Neural cell (in vitro differentiated cells): ENCODE measurements around the gene CLEC20A.

ENCODE experiments used
- EP300 ChIP-seq: fragments of 450-650 bp; conservative IDR thresholded peaks from 2 replicates; pipeline ENCODE4 v1.6.1; 2014; ENCODE audit warnings: antibody characterized with exemption, mild to moderate bottlenecking, moderate library complexity; ENCODE audit not compliant: poor library complexity, severe bottlenecking
- EZH2 ChIP-seq: fragments of 200-600, 300-800 bp; shearing (Covaris generic), sonication (generic); IDR thresholded peaks from 2 replicates; pipeline ENCODE4 v1.6.1; 2014; ENCODE audit warnings: antibody characterized with exemption, low read length, borderline replicate concordance, mild to moderate bottlenecking; ENCODE audit not compliant: insufficient read depth, poor library complexity, severe bottlenecking
- MXI1 ChIP-seq: fragments of 450-650 bp; conservative IDR thresholded peaks from 2 replicates; pipeline ENCODE4 v1.6.1; 2014; ENCODE audit warnings: antibody characterized with exemption, mild to moderate bottlenecking; ENCODE audit not compliant: poor library complexity, severe bottlenecking
- POLR2AphosphoS5 ChIP-seq: IDR thresholded peaks from 2 replicates; pipeline ENCODE4 v1.6.1; 2012
- RAD21 ChIP-seq: fragments of 450-650 bp; conservative IDR thresholded peaks from 2 replicates; pipeline ENCODE4 v1.6.1; 2014; ENCODE audit warnings: antibody characterized with exemption, mild to moderate bottlenecking, moderate library complexity
- TAF1 ChIP-seq: IDR thresholded peaks from 2 replicates; pipeline ENCODE4 v1.6.1; 2012; ENCODE audit warnings: low read depth
- TF ChIP-seq, protein P1 (sequence below): fragments of 450-650 bp; IDR thresholded peaks from 2 replicates; pipeline ENCODE4 v1.5.1; 2014; ENCODE audit warnings: antibody characterized with exemption, mild to moderate bottlenecking, moderate library complexity; ENCODE audit not compliant: poor library complexity, severe bottlenecking
- TF ChIP-seq, protein P2 (sequence below): IDR thresholded peaks from 2 replicates; pipeline ENCODE4 v1.6.1; 2012; ENCODE audit warnings: borderline replicate concordance

DNA sequence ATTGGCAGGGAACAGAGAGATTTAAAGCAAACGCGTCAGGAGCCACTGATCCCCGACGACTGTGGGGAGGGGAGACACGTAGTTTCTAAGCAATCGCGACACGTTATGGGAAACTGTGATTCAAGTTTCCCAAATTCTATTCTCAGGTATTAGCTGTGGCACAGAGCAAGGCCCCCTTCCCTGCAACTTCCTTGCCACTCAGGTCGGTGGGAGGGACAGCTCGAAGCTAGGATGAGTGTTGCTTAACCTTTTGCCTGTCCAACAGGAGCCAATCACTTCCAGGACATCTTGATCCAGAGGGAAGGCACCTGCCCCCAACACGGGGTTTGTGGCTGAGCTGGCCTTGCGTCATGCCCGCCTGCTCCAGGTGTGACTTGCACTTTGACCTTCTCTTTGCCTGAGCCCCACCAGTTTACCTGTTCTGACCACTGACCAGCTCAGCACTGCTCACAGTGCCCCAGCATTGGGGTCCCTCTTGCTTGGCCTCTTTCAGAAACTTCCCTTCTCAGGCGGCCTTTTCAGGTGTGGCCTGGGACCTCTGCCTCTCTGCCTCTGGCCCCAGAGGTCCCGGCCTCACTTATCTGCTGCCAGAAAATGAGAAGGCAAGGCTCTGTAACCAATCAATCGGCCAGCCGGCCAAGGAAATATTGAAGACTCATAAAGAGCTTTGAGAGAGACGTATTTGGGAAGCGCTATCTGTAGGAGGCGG, 40.8 kb upstream of the CLEC20A start:
- TF ChIP-seq, protein P1, sequence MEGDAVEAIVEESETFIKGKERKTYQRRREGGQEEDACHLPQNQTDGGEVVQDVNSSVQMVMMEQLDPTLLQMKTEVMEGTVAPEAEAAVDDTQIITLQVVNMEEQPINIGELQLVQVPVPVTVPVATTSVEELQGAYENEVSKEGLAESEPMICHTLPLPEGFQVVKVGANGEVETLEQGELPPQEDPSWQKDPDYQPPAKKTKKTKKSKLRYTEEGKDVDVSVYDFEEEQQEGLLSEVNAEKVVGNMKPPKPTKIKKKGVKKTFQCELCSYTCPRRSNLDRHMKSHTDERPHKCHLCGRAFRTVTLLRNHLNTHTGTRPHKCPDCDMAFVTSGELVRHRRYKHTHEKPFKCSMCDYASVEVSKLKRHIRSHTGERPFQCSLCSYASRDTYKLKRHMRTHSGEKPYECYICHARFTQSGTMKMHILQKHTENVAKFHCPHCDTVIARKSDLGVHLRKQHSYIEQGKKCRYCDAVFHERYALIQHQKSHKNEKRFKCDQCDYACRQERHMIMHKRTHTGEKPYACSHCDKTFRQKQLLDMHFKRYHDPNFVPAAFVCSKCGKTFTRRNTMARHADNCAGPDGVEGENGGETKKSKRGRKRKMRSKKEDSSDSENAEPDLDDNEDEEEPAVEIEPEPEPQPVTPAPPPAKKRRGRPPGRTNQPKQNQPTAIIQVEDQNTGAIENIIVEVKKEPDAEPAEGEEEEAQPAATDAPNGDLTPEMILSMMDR = no peak
- TF ChIP-seq POLR2AphosphoS5 (no peak), MXI1 (no peak), RAD21 (no peak), EP300 (no peak), EZH2 (no peak), TAF1 (no peak)
- TF ChIP-seq, protein P2, sequence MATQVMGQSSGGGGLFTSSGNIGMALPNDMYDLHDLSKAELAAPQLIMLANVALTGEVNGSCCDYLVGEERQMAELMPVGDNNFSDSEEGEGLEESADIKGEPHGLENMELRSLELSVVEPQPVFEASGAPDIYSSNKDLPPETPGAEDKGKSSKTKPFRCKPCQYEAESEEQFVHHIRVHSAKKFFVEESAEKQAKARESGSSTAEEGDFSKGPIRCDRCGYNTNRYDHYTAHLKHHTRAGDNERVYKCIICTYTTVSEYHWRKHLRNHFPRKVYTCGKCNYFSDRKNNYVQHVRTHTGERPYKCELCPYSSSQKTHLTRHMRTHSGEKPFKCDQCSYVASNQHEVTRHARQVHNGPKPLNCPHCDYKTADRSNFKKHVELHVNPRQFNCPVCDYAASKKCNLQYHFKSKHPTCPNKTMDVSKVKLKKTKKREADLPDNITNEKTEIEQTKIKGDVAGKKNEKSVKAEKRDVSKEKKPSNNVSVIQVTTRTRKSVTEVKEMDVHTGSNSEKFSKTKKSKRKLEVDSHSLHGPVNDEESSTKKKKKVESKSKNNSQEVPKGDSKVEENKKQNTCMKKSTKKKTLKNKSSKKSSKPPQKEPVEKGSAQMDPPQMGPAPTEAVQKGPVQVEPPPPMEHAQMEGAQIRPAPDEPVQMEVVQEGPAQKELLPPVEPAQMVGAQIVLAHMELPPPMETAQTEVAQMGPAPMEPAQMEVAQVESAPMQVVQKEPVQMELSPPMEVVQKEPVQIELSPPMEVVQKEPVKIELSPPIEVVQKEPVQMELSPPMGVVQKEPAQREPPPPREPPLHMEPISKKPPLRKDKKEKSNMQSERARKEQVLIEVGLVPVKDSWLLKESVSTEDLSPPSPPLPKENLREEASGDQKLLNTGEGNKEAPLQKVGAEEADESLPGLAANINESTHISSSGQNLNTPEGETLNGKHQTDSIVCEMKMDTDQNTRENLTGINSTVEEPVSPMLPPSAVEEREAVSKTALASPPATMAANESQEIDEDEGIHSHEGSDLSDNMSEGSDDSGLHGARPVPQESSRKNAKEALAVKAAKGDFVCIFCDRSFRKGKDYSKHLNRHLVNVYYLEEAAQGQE = no peak
